Upper lobe of right lung (tissue), 1 donor: Measurements from ENCODE around the gene RGS5. TPM values are rescaled to one million over a fixed set of nuclear protein-coding genes. Genes with fewer than 3 reads are reported as not detected.

Source experiments
- ATAC-seq: fragments of 200-7000 bp; cut with Tn5 transposase; one replicate; pipeline ENCODE4 v1.9.1; 2020; ENCODE audit warnings: mild to moderate bottlenecking, moderate library complexity
- DNase-seq: peaks from one replicate; pipeline ENCODE4 v3.0.0-alpha.2; 2020
- H3K27ac ChIP-seq: fragments of 200-600 bp; one replicate; pipeline ENCODE4 v1.8.0; 2022
- H3K27me3 ChIP-seq: fragments of 200-600 bp; one replicate; pipeline ENCODE4 v1.8.0; 2022; ENCODE audit warnings: mild to moderate bottlenecking
- H3K36me3 ChIP-seq: fragments of 200-600 bp; one replicate; pipeline ENCODE4 v1.8.0; 2022
- H3K4me1 ChIP-seq: fragments of 200-600 bp; one replicate; pipeline ENCODE4 v1.8.0; 2022
- H3K4me3 ChIP-seq: fragments of 200-600 bp; one replicate; pipeline ENCODE4 v1.8.0; 2022; ENCODE audit warnings: mild to moderate bottlenecking
- H3K9me3 ChIP-seq: fragments of 200-600 bp; one replicate; pipeline ENCODE4 v1.8.0; 2022
- intact Hi-C: fragments of 100-400 bp; cut with DNase I; formaldehyde crosslinking; loops from one replicate; pipeline ENCODE4 v1.11.0; 2022
- total RNA-seq: library from RNA; stranded (reverse); fragmentation: NEBNext Ultra II Directional; extraction: Animal tissue kit (Norgen Biotek cat#: 25700); gene quantifications from one replicate; pipeline ENCODE4 v1.2.1, GENCODE V29; 2021
- TF ChIP-seq, protein P1 (sequence below): fragments of 200-600 bp; IDR thresholded peaks from one replicate; pipeline ENCODE4 v1.8.0; 2022; ENCODE audit warnings: antibody characterized with exemption
- donor health status: DM: no; HTN: yes; CAD: no; lungs with severe emphysema.

RGS5 gene
- total RNA-seq, 1 donor from 2014 or later: 93.1 TPM

DNA sequence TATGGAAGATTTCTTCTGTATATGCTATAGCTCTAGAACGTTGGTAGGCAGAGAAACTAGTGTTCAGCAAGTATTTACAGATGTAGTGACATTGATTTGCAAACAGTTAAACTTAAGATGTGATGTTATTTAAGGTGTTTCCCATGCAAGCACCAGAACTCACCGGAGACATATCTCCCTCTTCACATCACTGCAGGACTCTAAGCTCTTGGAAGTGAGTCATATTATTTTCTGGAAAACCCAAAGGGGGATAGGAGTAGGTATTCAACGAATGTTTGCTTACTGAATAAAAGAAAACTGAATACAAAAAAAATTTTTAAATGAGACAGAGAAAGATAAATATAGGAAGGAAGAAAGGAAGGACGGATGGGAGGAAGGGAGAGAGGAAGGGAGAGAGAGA, 108.5 kb downstream of the RGS5 start:
- no peak overlapping the region for H3K27ac ChIP-seq
- H3K27me3 ChIP-seq: no peaks in the 10 kb centered on the region
- no peaks in the 10 kb centered on the region for H3K4me1 ChIP-seq
- ATAC-seq: no peak
- DNase-seq: no peak
- H3K4me3 ChIP-seq: no peak overlapping the region
- TF ChIP-seq, protein P1, sequence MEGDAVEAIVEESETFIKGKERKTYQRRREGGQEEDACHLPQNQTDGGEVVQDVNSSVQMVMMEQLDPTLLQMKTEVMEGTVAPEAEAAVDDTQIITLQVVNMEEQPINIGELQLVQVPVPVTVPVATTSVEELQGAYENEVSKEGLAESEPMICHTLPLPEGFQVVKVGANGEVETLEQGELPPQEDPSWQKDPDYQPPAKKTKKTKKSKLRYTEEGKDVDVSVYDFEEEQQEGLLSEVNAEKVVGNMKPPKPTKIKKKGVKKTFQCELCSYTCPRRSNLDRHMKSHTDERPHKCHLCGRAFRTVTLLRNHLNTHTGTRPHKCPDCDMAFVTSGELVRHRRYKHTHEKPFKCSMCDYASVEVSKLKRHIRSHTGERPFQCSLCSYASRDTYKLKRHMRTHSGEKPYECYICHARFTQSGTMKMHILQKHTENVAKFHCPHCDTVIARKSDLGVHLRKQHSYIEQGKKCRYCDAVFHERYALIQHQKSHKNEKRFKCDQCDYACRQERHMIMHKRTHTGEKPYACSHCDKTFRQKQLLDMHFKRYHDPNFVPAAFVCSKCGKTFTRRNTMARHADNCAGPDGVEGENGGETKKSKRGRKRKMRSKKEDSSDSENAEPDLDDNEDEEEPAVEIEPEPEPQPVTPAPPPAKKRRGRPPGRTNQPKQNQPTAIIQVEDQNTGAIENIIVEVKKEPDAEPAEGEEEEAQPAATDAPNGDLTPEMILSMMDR: no peak
- no peaks in the 10 kb centered on the region for H3K36me3 ChIP-seq
- intact Hi-C loops: no loop called here
- no peaks in the 10 kb centered on the region for H3K9me3 ChIP-seq

DNA sequence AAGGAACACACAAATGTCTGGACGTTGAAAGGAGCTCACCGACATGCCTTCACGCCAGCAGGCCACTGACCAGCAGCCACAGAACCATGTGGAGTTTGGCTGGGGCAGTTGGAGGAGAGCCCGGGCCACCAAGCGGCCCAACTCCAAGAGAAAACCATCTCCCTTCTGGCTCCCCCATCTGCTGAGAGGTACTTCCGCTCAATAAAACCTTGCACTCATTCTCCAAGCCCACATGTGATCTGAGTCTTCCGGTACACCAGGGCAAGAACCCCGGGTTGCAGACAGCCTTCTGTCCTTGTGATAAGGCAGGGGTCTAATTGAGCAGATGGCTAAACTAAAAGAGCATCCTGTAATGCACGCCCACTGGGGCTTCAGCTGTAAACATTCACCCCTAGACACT, 109.1 kb downstream of the RGS5 start:
- ATAC-seq (no peak), DNase-seq (no peak)
- H3K9me3 ChIP-seq: no peaks in the 10 kb centered on the region
- H3K36me3 ChIP-seq: no peaks in the 10 kb centered on the region
- H3K27ac ChIP-seq: no peak overlapping the region
- TF ChIP-seq, protein P1: no peak
- H3K4me1 ChIP-seq: no peaks in the 10 kb centered on the region
- intact Hi-C loops: no loop called here
- no peak overlapping the region for H3K4me3 ChIP-seq
- H3K27me3 ChIP-seq: no peaks in the 10 kb centered on the region

DNA sequence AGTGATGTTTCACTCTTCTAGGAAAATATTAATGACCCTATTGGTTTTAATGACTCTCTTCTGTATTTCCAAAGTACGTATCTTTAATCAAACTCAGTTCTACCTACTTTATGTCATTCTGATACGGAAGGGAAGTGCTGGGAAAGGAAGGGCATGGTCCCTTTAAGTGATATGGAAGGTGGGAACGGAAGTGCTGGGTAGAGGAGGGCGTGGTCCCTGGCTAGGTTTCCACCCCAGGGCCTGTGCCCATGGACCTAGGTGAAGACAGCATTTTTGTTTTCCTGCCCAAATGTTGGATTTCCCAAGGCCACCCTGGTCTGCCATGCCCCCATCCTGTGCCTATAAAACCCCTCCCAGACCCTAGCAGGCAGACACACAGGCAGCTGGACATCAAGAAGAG, 109.5 kb downstream of the RGS5 start:
- no peaks in the 10 kb centered on the region for H3K4me1 ChIP-seq
- no peak overlapping the region for H3K4me3 ChIP-seq
- H3K27me3 ChIP-seq: no peaks in the 10 kb centered on the region
- intact Hi-C loops: no loop called here
- ATAC-seq (no peak), DNase-seq (no peak)
- no peaks in the 10 kb centered on the region for H3K36me3 ChIP-seq
- H3K27ac ChIP-seq: no peak overlapping the region
- H3K9me3 ChIP-seq: no peaks in the 10 kb centered on the region
- TF ChIP-seq, protein P1: no peak

Other genes starting within 250 kb of the RGS5 start
- gene RGS4, start 133.6 kb downstream of the RGS5 start, total RNA-seq: 0.81 TPM
- 0.64 TPM for gene NUF2, start 119.0 kb upstream of the RGS5 start, total RNA-seq